Measurements from ENCODE around the gene CTBP1. TPM values are rescaled to one million over a fixed set of nuclear protein-coding genes. Genes with fewer than 3 reads are reported as not detected.

Gene CTBP1
- total RNA-seq, 1 donor from 2014 or later, result 200 TPM

DNA sequence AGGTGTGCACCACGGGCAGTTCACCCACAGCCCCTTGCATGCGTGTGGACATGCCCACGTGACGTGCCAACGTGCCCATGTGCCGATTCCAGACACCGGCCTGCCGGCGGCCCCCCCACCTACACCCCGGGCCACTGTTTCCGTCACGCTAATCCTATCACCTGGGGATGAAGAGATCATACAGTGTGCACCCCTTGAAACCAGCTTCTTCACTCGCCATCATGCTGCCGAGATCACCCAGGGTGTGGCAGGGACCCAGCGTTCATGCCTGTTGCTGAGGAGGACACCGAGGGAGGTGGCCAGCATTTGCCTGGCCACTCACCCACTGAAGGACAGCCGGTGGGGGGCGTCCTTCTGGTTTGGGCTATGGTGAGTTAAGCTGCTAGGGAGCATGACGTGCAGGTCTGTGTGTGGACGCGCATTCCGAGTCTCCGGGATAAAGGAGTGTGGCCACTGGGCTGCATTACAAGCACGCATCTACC, 14.1 kb downstream of the CTBP1 start:
- Mint-ChIP-seq H3K27ac (no peak overlapping the region), H3K27me3 (no peaks in the 10 kb centered on the region), H3K4me1 (no peaks in the 10 kb centered on the region), H3K4me3 (no peak overlapping the region), H3K36me3 (ENCODE audit: low read depth) (peaks cover 43% of the 10 kb centered on the region), H3K9me3 (no peaks in the 10 kb centered on the region)
- DNase-seq, result no peak
- intact Hi-C loops (cut with micrococcal nuclease), result no loop called here

DNA sequence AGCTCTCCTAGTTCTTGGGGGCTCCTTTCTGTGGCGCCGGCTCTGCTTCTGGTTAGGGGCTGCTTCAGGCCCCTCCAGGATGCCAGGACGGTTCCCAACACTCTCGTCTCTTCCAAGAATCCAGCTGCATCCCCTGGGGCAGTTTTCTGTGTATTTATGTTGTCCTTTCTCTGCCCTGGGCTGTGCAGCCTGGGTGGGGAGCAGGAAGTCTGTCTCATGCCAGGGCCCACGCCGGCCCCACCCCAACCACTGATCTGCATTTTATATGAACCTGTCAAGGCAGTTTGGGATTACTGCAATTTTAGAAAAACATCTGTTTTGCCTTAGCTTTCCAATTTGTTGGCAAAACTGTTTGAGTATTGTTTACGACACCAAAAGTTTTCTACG, 14.6 kb downstream of the CTBP1 start:
- Mint-ChIP-seq H3K27me3 (no peaks in the 10 kb centered on the region), H3K27ac (no peak overlapping the region), H3K9me3 (no peaks in the 10 kb centered on the region), H3K36me3 (ENCODE audit: low read depth) (peaks cover 42% of the 10 kb centered on the region), H3K4me3 (no peak overlapping the region), H3K4me1 (no peaks in the 10 kb centered on the region)
- no peak for DNase-seq
- intact Hi-C loops (cut with micrococcal nuclease), result no loop called here

DNA sequence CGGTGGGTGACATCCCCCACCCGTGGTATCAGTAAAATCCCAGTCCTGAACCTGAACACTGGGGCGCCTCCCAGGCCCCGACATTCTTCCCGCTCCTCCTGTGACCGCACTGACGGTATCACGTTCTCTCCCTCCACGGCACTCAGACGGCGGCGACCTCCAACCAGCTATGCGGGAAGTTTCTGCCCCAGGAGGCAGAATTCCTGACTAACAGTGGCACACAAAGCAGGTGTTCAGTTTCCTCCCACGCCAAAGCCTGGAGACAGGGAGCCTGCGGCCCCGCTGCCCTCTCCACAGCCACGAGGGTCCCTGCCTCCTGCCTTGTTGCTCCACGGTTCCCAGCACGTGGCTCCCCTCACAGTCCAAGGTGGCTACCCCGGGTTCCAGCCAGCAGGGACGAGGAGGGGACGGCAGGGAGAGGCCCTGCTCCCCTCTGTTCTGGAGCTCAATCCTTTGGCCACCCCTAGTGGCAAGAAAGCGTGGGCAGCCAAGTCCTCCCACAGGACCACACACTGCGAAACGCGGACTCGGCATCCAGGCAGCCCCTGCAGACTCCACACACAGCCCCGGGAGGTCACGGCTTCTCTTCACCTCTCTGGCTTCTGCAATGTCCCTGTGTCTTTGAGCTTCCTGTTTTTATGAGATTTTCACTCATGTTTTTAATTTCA, 15.2 kb downstream of the CTBP1 start:
- Mint-ChIP-seq H3K4me1 (no peaks in the 10 kb centered on the region), H3K27me3 (no peaks in the 10 kb centered on the region), H3K36me3 (ENCODE audit: low read depth) (peaks cover 44% of the 10 kb centered on the region), H3K4me3 (no peak overlapping the region), H3K27ac (no peak overlapping the region), H3K9me3 (no peaks in the 10 kb centered on the region)
- DNase-seq, result no peak
- intact Hi-C loops (cut with micrococcal nuclease), result no loop called here

DNA sequence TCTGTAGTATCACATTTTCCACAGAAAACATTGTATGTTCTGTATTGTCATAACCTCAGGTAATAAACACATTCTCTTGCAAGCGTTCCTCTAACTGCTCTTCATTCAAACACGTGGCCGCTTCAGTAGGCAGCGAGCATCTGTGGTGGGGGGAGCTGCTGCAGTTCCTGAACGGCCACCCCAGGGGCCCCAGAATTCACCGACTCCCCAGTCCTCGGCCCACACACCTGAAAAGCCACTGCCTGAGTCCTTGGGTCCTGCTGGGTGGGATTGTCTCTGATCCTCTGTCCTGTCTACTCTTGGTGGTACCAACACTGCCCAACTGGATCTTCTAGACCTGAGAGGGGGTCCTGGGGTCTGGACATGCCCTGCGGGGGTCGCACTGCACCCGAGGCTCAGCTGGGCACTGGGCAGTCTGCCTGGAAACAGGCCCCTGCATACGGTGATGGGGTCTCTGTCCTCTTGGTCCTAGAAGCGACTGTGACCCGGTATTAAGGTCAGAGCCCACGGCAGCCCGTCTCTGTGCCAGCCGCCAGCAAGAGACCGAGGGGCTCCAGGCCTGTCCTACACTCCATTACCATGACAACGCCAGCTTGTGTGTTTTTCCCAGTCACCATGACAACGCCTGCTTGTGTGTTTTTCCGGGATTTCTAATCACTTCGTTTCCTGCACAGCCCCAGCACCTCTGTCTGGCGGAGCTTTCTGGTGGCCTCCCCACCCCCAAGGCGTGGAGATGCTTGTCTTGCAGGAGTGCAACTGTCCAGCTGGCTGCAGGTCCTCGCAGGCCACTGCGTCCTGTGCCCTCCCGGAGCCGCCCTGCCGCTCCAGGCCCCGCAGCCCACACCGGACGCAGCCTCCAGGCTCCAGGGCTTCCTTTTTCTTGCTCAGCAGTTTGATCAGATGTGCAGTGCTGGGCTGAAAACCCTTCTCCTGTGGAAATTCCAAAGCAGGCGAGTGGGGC, 16.0 kb downstream of the CTBP1 start:
- H3K36me3 Mint-ChIP-seq (ENCODE audit: low read depth), result peaks cover 40% of the 10 kb centered on the region
- no peak for DNase-seq
- H3K27me3 Mint-ChIP-seq, result no peaks in the 10 kb centered on the region
- no peak overlapping the region for H3K4me3 Mint-ChIP-seq
- no peaks in the 10 kb centered on the region for H3K4me1 Mint-ChIP-seq
- no peaks in the 10 kb centered on the region for H3K9me3 Mint-ChIP-seq
- intact Hi-C loops (cut with micrococcal nuclease), result no loop called here
- no peak overlapping the region for H3K27ac Mint-ChIP-seq

DNA sequence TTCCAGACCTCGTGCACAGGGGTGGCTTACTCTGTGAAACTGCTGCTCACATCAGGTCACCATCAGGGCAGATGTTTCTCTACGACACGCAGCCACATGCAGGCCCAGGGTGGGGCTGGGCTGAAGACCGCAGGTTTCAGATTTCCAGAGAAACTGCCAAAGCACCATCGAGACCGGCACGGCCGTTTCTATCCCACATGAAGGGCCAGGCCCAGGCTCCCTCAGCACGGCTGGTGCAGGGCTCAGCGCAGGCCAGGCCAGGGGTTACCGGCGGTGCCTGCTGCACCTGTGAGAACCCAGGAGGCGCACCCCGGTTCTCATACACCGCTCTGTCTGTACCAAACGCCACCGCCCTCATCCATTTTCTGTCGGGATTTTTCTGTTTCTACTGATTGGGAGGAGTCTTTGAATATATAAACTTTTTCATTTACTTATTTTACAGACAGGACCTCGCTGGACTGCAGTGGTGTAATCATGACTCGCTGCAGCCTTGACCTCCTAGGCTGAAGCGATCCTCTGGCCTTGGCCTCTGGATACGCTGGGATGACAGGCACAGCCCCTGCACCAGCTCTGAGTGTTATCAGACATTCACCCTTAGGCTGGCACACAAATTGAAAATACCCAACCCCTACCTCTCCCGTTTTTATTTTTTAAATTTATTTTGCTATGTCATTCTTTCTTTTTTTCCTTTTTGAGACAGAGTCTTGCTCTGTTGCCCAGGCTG, 17.1 kb downstream of the CTBP1 start:
- peaks cover 51% of the 10 kb centered on the region for H3K36me3 Mint-ChIP-seq (ENCODE audit: low read depth)
- H3K27ac Mint-ChIP-seq, result no peak overlapping the region

DNA sequence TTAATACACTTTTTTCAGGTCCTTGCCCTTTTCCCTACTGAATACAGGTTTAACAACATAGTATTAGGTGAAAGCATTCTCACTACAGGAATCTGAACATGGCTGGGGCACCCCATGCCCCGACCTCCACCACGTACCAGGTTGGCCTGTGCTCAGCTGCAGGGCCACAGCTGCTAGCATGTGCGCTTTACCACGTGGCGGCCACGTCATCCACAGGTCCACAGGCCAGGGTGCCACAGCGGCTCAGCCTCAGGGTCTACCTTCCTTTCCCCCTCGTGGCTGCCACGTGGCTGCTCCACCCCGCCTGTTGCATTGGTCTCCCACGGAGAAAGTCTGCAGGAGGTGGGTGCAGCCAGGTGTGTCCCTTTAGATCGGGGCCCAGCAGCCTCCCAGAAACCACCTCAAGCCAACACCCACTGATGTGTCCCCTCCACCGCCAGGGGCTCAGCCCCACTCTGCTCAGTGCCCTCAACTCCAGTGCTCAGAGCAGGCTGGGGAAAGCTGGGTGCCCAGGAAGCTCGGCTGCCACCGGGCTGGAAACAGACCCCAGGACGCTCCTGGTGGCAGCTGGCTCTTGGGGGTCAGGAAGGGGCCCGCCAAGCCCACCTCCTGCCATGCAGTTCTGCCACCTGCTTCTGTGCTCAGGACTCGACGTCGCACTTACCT, 17.8 kb downstream of the CTBP1 start:
- Mint-ChIP-seq H3K4me3 (no peak overlapping the region), H3K27me3 (no peaks in the 10 kb centered on the region), H3K36me3 (ENCODE audit: low read depth) (peaks cover 56% of the 10 kb centered on the region), H3K27ac (no peak overlapping the region), H3K4me1 (no peaks in the 10 kb centered on the region), H3K9me3 (no peaks in the 10 kb centered on the region)
- intact Hi-C loops (cut with micrococcal nuclease), result no loop called here
- no peak for DNase-seq

More for the DNA sequence above, 17.1 kb downstream of the CTBP1 start:
- H3K27me3 Mint-ChIP-seq, result no peaks in the 10 kb centered on the region
- DNase-seq, result no peak
- intact Hi-C loops (cut with micrococcal nuclease), result no loop called here
- no peaks in the 10 kb centered on the region for H3K9me3 Mint-ChIP-seq
- H3K4me3 Mint-ChIP-seq, result no peak overlapping the region
- H3K4me1 Mint-ChIP-seq, result no peaks in the 10 kb centered on the region

DNA sequence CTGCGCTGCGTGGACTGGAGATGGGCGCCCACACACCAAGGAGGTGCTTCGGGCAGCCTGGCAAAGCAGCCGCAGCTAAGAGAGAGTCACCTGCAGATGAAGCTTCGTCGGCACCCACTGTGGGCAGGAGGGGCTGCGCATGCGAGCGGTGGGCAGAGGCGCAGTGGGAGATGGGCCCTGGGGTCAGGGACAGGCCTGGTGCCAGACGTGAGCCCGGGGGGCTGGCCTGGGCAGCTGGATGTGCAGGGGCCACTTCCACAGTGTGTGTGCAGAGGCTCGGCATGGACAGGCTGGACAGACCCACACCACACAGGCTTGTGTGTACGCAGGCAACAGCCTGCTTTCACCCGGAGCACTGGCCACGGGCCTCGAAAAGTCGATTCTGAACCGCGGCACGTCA, 18.6 kb downstream of the CTBP1 start:
- no peak overlapping the region for H3K27ac Mint-ChIP-seq
- intact Hi-C loops (cut with micrococcal nuclease), result no loop called here
- no peaks in the 10 kb centered on the region for H3K4me1 Mint-ChIP-seq
- no peak overlapping the region for H3K4me3 Mint-ChIP-seq
- H3K9me3 Mint-ChIP-seq, result no peaks in the 10 kb centered on the region
- no peaks in the 10 kb centered on the region for H3K27me3 Mint-ChIP-seq
- H3K36me3 Mint-ChIP-seq (ENCODE audit: low read depth), result peaks cover 52% of the 10 kb centered on the region
- no peak for DNase-seq

DNA sequence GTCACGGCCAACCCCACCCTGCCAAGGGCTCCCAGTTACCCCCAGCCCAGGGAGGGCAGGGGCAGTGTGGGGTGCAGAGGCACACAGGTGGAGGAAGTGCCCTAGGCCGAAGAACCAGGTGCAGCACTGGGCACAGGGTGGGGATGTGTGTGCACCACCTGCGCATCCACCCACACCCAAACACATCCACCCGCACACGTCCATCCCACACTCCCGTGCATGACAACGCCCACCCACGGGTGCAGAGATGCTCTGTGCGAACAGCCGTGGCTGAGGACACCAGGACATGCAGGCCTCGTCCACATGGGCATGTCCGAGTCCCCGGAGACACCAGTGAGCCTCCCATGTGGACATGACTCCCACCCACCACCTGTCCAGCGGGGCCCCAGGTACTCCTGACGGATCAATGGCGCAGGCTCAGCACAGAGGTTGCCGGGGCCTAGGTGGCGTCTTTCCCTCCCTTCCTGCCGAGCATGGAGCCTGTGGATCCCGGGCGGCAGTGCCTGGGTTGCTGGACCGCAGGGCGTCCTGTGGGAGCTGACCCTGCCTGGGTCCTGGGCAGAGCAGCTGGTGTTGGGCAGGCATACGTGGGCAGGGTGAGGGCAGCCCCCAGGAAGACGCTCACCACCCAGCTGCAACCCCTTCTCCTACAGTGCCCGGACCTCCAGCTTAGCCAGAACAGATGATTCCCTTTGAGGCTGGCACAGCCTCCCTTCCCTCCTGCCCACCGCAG, 19.6 kb downstream of the CTBP1 start:
- peaks cover 54% of the 10 kb centered on the region for H3K36me3 Mint-ChIP-seq (ENCODE audit: low read depth)
- no peak overlapping the region for H3K4me3 Mint-ChIP-seq
- H3K4me1 Mint-ChIP-seq, result peaks cover under 1% of the 10 kb centered on the region
- intact Hi-C loops (cut with micrococcal nuclease), result no loop called here
- DNase-seq, result no peak
- no peaks in the 10 kb centered on the region for H3K9me3 Mint-ChIP-seq
- no peaks in the 10 kb centered on the region for H3K27me3 Mint-ChIP-seq
- H3K27ac Mint-ChIP-seq, result no peak overlapping the region

DNA sequence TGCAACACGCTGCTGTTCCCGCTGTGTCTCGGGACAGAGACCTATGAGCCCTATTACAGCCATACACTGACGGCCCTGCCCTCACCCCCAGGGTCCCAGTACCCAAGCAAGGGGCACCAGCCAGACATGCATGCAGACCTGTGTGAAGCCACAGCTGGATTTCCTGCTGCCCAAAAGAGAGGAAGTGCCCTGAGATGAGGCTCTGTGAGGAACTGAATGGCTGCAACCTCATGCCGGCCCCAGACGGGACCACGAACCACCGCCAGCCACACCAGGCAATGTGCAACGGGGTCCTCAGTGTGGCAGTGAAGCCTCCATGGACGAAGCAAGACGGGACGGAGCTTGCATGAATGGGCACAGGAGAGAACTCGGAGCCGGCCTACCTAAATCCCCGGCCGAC, 21.1 kb downstream of the CTBP1 start:
- Mint-ChIP-seq H3K36me3 (ENCODE audit: low read depth) (peaks cover 55% of the 10 kb centered on the region), H3K9me3 (no peaks in the 10 kb centered on the region), H3K27ac (no peak overlapping the region), H3K27me3 (no peaks in the 10 kb centered on the region), H3K4me3 (no peak overlapping the region), H3K4me1 (peaks cover 2% of the 10 kb centered on the region)
- DNase-seq, result no peak
- intact Hi-C loops (cut with micrococcal nuclease), result no loop called here

DNA sequence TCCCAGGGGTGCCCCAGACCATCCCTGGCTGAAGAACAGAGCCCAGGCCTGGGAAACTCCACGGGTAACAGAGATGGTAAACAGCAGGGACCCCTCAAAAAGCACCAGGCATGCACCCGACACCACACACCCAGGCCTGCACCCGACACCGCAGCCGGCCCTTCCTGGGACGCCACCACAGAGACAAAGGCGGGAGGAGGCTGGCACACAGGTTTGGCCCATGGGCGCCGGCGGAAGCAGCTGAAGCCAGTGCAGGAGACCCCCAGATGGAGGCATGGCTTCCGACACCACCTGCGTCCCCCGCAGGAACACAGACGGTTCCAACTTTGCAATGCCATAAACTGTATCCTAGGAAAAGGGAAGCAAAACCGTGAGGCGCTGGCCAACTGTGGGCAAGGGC, 22.3 kb downstream of the CTBP1 start:
- H3K9me3 Mint-ChIP-seq, result no peaks in the 10 kb centered on the region
- peaks cover 46% of the 10 kb centered on the region for H3K36me3 Mint-ChIP-seq (ENCODE audit: low read depth)
- DNase-seq, result no peak
- H3K27ac Mint-ChIP-seq, result no peak overlapping the region
- H3K27me3 Mint-ChIP-seq, result no peaks in the 10 kb centered on the region
- intact Hi-C loops (cut with micrococcal nuclease), result no loop called here
- no peak overlapping the region for H3K4me3 Mint-ChIP-seq
- peaks cover 2% of the 10 kb centered on the region for H3K4me1 Mint-ChIP-seq

DNA sequence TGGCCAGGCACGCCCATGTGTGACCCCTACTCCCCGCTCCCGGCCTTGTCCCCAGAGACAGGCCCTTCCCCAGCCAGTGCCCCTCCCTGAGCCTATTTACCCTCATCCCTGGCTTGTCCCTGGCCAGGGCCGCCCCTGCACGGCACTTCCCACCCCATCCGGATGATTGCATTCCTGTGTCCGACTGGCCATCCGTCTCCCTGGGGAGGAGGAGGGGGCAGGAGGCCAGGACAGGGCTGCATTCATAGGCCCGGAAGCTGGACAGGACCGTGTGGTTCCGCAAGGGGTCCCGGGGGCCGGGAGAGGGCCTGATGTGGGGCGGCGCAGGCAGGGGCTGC, 22.8 kb downstream of the CTBP1 start:
- Mint-ChIP-seq H3K9me3 (no peaks in the 10 kb centered on the region), H3K4me3 (no peak overlapping the region), H3K27ac (no peak overlapping the region), H3K36me3 (ENCODE audit: low read depth) (peaks cover 49% of the 10 kb centered on the region), H3K4me1 (peaks cover 2% of the 10 kb centered on the region), H3K27me3 (no peaks in the 10 kb centered on the region)
- intact Hi-C loops (cut with micrococcal nuclease), result no loop called here
- DNase-seq, result no peak

DNA sequence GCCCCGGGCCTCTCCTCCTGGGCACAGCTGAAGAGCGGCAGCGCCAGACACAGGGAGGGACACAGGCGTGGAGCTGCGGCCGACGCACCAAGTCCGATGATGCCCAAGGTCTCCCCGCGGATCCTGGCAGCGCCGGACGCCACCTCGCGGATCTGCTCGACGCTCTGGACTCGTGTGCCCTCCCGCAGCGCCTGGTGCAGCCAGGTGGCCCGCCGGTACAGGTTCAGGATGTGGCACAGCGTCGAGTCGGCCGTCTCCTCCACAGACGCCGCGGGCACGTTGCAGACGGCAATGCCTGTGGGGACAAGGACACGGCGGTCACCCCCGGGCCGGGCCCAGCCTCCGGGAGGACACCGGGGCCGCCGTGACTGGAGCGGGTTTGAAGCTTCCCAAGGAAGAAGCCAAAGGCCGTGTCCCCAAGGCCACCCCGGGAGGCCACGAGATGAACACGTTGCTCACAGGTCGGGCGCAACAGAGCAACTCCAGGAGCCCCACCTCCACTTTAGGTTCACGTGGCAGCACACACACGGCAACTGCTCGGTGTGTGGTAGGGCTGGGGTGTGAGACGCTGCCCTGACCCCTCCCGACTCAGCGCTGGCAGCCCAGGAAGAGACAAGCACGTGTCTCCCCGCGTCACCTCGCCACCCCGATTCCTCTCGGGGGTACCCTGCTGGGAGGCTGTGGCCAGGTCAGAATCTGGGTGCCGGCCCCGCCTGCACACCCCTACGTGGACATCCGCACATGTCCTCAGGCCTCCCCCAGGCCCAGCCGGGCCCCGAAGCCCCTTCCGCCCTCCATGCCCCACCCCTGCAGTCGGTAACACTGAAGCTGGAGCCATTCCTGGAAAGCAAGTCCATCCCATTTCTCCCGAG, 23.4 kb downstream of the CTBP1 start:
- H3K4me1 Mint-ChIP-seq, result peaks cover 2% of the 10 kb centered on the region
- H3K9me3 Mint-ChIP-seq, result no peaks in the 10 kb centered on the region
- no peak for DNase-seq
- H3K4me3 Mint-ChIP-seq, result no peak overlapping the region
- H3K36me3 Mint-ChIP-seq (ENCODE audit: low read depth), result peaks cover 53% of the 10 kb centered on the region
- intact Hi-C loops (cut with micrococcal nuclease), result no loop called here
- no peaks in the 10 kb centered on the region for H3K27me3 Mint-ChIP-seq
- H3K27ac Mint-ChIP-seq, result no peak overlapping the region

All from activated CD4-positive, alpha-beta T cell treated with anti-CD3 and anti-CD28 coated beads, Interleukin-2, amount 10 ng/mL, durations not matched to agents 24 days and 14 days (primary cell).